GM12878 (cell line): ENCODE data around the gene USP38. TPM values are rescaled to one million over a fixed set of nuclear protein-coding genes. Genes with fewer than 3 reads are reported as not detected.

Experiments
- ATAC-seq: fragments of 200-7000 bp; cut with Tn5 transposase; 3 replicates; pipeline ENCODE4 v1.9.1; 2020; ENCODE audit warnings: mild to moderate bottlenecking, moderate library complexity
- BruUV-seq: library from RNA; stranded (reverse); fragments of 400-500 nt; replicated peaks from 2 replicates; lab custom pipeline; 2021; lab: Mats Ljungman, UMichigan
- CTCF ChIA-PET: fragments of 300-600 bp; sonication (Branson Sonifier 250); formaldehyde crosslinking; extraction: SDS; loops from one replicate; lab custom pipeline; 2021; ENCODE audit warnings: inconsistent platforms; lab: Yijun Ruan, JAX
- POLR2A ChIA-PET: fragments of 350-600 bp; formaldehyde crosslinking; extraction: SDS; loops from one replicate; lab custom pipeline; 2021; ENCODE audit warnings: inconsistent platforms; lab: Charles Lee
- RAD21 ChIA-PET: fragments of 300-600 bp; sonication (Branson Sonifier 250); formaldehyde crosslinking; loops from one replicate; lab custom pipeline; 2023; ENCODE audit warnings: antibody characterized with exemption; ENCODE audit not compliant: unreplicated experiment; lab: Charles Lee
- SMC1A ChIA-PET: fragments of 300-600 bp; sonication (Branson Sonifier 250); formaldehyde crosslinking; loops from one replicate; lab custom pipeline; 2023; ENCODE audit not compliant: unreplicated experiment, uncharacterized antibody; lab: Charles Lee
- DNase-seq: peaks from one replicate; pipeline ENCODE4 v3.0.0-alpha.2; 2011; ENCODE audit warnings: low read depth, low spot score
- FAIRE-seq: peaks from 3 replicates; lab custom pipeline; 2011; peaks lifted over from hg19 to GRCh38; lab: Jason Lieb, UNC
- H2AFZ ChIP-seq: 2 replicates; pipeline ENCODE4 v1.6.0; 2011; ENCODE audit warnings: low read depth, low read length, control low read depth; ENCODE audit not compliant: control insufficient read depth
- H3K27ac ChIP-seq: 2 replicates; pipeline ENCODE4 v1.5.1; 2011; ENCODE audit warnings: control low read depth; ENCODE audit not compliant: control insufficient read depth, insufficient read depth
- H3K27me3 ChIP-seq, 2 experiments: replicated peaks in 1 of 2; 2 replicates each; pipeline versions ENCODE4 v1.6.0 to v1.6.1; 2011; ENCODE audit warnings: low read length in 1 of 2; ENCODE audit not compliant: control insufficient read depth in 2 of 2, insufficient read depth in 2 of 2
- H3K36me3 ChIP-seq, 2 experiments: 2 replicates each; pipeline ENCODE4 v1.5.1; 2011; ENCODE audit warnings: low read length in 1 of 2; ENCODE audit not compliant: control insufficient read depth in 2 of 2, insufficient read depth in 2 of 2
- H3K4me1 ChIP-seq: 2 replicates; pipeline ENCODE4 v1.6.1; 2011; ENCODE audit warnings: mild to moderate bottlenecking, low read length, moderate library complexity, mixed read lengths; ENCODE audit not compliant: control insufficient read depth, insufficient read depth
- H3K4me2 ChIP-seq: 2 replicates; pipeline ENCODE4 v1.6.0; 2011; ENCODE audit warnings: control low read depth; ENCODE audit not compliant: control insufficient read depth, insufficient read depth
- H3K4me3 ChIP-seq: fragments of 200-600 bp; sonication (generic); 2 replicates; pipeline ENCODE4 v1.5.1; 2016
- H3K79me2 ChIP-seq: 2 replicates; pipeline ENCODE4 v1.6.0; 2011; ENCODE audit warnings: low read length; ENCODE audit not compliant: control insufficient read depth, insufficient read depth
- H3K9ac ChIP-seq: 2 replicates; pipeline ENCODE4 v1.8.0; 2011; ENCODE audit warnings: low read length, control low read depth, mixed read lengths; ENCODE audit not compliant: control insufficient read depth, insufficient read depth
- H3K9me3 ChIP-seq: replicated peaks from 3 replicates; pipeline ENCODE4 v1.5.1; 2011; ENCODE audit warnings: mild to moderate bottlenecking, low read length; ENCODE audit not compliant: control insufficient read depth, insufficient read depth
- H4K20me1 ChIP-seq: 2 replicates; pipeline ENCODE4 v1.6.0; 2011; ENCODE audit not compliant: control insufficient read depth, insufficient read depth
- CEBPB ChIP-seq, 2 experiments: fragments of 150-350 bp in 1 of 2; IDR thresholded peaks; 2 replicates each; pipeline ENCODE4 v1.6.1; 2012 to 2014; ENCODE audit warnings: low read depth in 2 of 2, low read length in 2 of 2, borderline replicate concordance in 1 of 2, inconsistent platforms in 1 of 2
- EZH2 ChIP-seq: IDR thresholded peaks from 2 replicates; pipeline ENCODE4 v1.6.1; 2012; ENCODE audit warnings: low read depth, mild to moderate bottlenecking, control low read depth, inconsistent platforms, low read length, borderline replicate concordance; ENCODE audit not compliant: control insufficient read depth
- JUND ChIP-seq: IDR thresholded peaks from 2 replicates; pipeline ENCODE4 v1.6.1; 2012; ENCODE audit warnings: low read depth, mild to moderate bottlenecking, low read length, improper control_type of control experiment, moderate library complexity
- RAD21 ChIP-seq: IDR thresholded peaks from 2 replicates; pipeline ENCODE4 v1.6.1; 2011; ENCODE audit warnings: mild to moderate bottlenecking, low read depth, low read length, moderate library complexity; ENCODE audit not compliant: insufficient read depth
- RAD51 ChIP-seq: fragments of 450-650 bp; IDR thresholded peaks from 2 replicates; pipeline ENCODE4 v1.6.1; 2016; ENCODE audit warnings: moderate library complexity, mild to moderate bottlenecking, inconsistent platforms
- SUZ12 ChIP-seq: fragments of 200-600 bp; sonication (generic); IDR thresholded peaks from one replicate; pipeline ENCODE4 v1.6.1; 2018; ENCODE audit warnings: antibody characterized with exemption, mild to moderate bottlenecking; ENCODE audit not compliant: unreplicated experiment
- YBX1 ChIP-seq: fragments of 450-650 bp; IDR thresholded peaks from 2 replicates; pipeline ENCODE4 v1.6.1; 2016; ENCODE audit warnings: antibody characterized with exemption
- WGBS: methylation state at CpG from one replicate; pipeline ENCODE4 v1.1.6; 2016; ENCODE audit warnings: low lambda C conversion rate; ENCODE audit not compliant: insufficient replicate concordance, insufficient coverage; ENCODE audit errors: missing lambda C conversion rate; 5-methylcytosine and 5-hydroxymethylcytosine counted together
- in situ Hi-C: fragments of 300-500 bp; cut with MboI; formaldehyde crosslinking; loops from 9 replicates; pipeline ENCODE4 v1.14.3; 2018; ENCODE audit warnings: mixed read lengths
- intact Hi-C: fragments of 100-400 bp; cut with micrococcal nuclease; formaldehyde crosslinking; loops from one replicate; pipeline ENCODE4 v1.14.2; 2022; ENCODE audit not compliant: unreplicated experiment
- polyA plus RNA-seq, 11 experiments: library from polyadenylated mRNA; depleted of rRNA in 4 of 11; unstranded in 6 of 11; stranded (reverse) in 5 of 11; fragments of >200 nt; fragmentation: Nextera tagmentation in 4 of 11; fragmentation: Illumina TruSeq in 1 of 11; extraction: Ambion mirVana in 4 of 11; extraction: Trizol in 1 of 11; gene quantifications; 1 replicate in 1 of 11; 2 replicates in 10 of 11; pipeline versions ENCODE4 v1.2.1 to v1.2.3, GENCODE V29; 2011 to 2016; ENCODE audit warnings: inconsistent platforms in 2 of 11, missing spikeins in 2 of 11, low read depth in 1 of 11
- total RNA-seq, 4 experiments: library from RNA; depleted of rRNA in 3 of 4; stranded (reverse); fragments of >200 nt in 3 of 4; fragmentation: Illumina TruSeq in 1 of 4; extraction: Trizol in 1 of 4; gene quantifications; 2 replicates each; pipeline versions ENCODE4 v1.2.1 to v1.2.3, GENCODE V29; 2013 to 2021
- TF ChIP-seq, protein P1 (sequence below): fragments of 450-650 bp; conservative IDR thresholded peaks from 2 replicates; pipeline ENCODE4 v1.6.1; 2017; ENCODE audit warnings: mild to moderate bottlenecking, moderate library complexity

Gene USP38
- total and polyA plus RNA-seq, 10 of the 15 experiments (the other 5 are each of a cell fraction or from before 2014, with no cell fraction given) = 4.4 to 19.0 (median 14.7) TPM

DNA sequence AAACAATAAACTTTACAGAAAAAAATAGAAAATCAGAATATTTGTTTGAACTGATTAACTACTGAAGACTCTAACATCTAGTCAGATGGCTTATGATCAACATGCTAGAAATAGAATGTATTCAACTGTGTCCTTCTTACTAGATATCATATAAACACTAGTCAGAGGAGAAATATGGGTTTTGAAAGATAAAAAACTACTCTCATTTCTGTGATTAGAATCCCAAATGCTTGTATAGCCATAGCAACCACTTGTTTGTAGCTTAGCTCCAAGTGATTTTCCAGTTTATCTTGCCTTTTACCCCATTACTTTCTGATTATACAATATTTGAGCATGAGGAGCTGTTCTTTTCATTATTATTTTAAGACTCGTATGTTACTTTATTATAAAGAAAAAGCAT is 31.2 kb downstream of the USP38 start:
- H3K4me1 ChIP-seq = no peaks in the 10 kb centered on the region
- ChIA-PET POLR2A (interaction anchor here (0.5 kb wide), 1 partner anchor 122 kb away, joined by 3 read pairs; no protein-coding TSS in a partner anchor), CTCF (interaction anchor here (0.5 to 0.7 kb wide), 2 partner anchors 252 to 1812 kb away, joined by 3 read pairs; no protein-coding TSS in a partner anchor), RAD21 (no interaction called here), SMC1A (interaction anchor here (0.7 to 1.4 kb wide), 2 partner anchors 24 to 27 kb away, joined by 3 to 5 read pairs; no protein-coding TSS in a partner anchor)
- no peak overlapping the region for H3K9ac ChIP-seq
- no peaks in the 10 kb centered on the region for H3K79me2 ChIP-seq
- intact Hi-C loops (no loop called here), in situ Hi-C loops (no loop called here)
- H3K27me3 ChIP-seq = no peaks in the 10 kb centered on the region
- no peak for ATAC-seq
- BruUV-seq = no TSS peak
- peaks cover 0 to 16% of the 10 kb centered on the region in 2 experiments; a peak in 3 of 4 replicates for H3K36me3 ChIP-seq
- no peak overlapping the region for H3K27ac ChIP-seq
- no peaks in the 10 kb centered on the region for H4K20me1 ChIP-seq
- no peaks in the 10 kb centered on the region for H3K9me3 ChIP-seq
- H3K4me3 ChIP-seq = no peak overlapping the region
- no peak overlapping the region for H3K4me2 ChIP-seq
- no peak for FAIRE-seq
- no peak for DNase-seq
- no peak for TF ChIP-seq YBX1
- no peak for TF ChIP-seq SUZ12
- no peak for TF ChIP-seq RAD21
- no peak for TF ChIP-seq RAD51
- TF ChIP-seq, protein P1, sequence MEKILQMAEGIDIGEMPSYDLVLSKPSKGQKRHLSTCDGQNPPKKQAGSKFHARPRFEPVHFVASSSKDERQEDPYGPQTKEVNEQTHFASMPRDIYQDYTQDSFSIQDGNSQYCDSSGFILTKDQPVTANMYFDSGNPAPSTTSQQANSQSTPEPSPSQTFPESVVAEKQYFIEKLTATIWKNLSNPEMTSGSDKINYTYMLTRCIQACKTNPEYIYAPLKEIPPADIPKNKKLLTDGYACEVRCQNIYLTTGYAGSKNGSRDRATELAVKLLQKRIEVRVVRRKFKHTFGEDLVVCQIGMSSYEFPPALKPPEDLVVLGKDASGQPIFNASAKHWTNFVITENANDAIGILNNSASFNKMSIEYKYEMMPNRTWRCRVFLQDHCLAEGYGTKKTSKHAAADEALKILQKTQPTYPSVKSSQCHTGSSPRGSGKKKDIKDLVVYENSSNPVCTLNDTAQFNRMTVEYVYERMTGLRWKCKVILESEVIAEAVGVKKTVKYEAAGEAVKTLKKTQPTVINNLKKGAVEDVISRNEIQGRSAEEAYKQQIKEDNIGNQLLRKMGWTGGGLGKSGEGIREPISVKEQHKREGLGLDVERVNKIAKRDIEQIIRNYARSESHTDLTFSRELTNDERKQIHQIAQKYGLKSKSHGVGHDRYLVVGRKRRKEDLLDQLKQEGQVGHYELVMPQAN = no peak
- no peak for TF ChIP-seq JUND
- no peak for TF ChIP-seq EZH2
- TF ChIP-seq CEBPB (IDR thresholded peaks at IDR 0.05; ENCODE audit: borderline replicate concordance in 1 of 2, low read depth in 2 of 2, low read length in 2 of 2) = no peak
- no peak overlapping the region for H2AFZ ChIP-seq
- WGBS = 100% methylated on average over 1 of the region's 1 CpG
